ENCODE measurements around the gene MAN1A2. TPM values are rescaled to one million over a fixed set of nuclear protein-coding genes. Genes with fewer than 3 reads are reported as not detected.

Gene MAN1A2
- polyA plus RNA-seq, 3 donors, result 4.0 to 10.5 (median 7.2) TPM

- Histone ChIP-seq H3K9me3 (replicated peaks in 1 of 2; ENCODE audit: control insufficient read depth in 1 of 2, insufficient read depth in 1 of 2, low read length in 2 of 2) (no peaks in the 10 kb centered on the region), H3K4me3 (replicated peaks in 1 of 3; ENCODE audit: low read depth in 2 of 3, low read length in 3 of 3) (no peak overlapping the region), H3K27ac (ENCODE audit: low read depth in 1 of 2, low read length in 2 of 2) (no peak overlapping the region), H3K79me2 (ENCODE audit: insufficient read depth, low read length) (no peaks in the 10 kb centered on the region), H3K4me1 (ENCODE audit: control insufficient read depth in 1 of 2, insufficient read depth in 2 of 2, low read length in 2 of 2) (no peaks in the 10 kb centered on the region), H3K4me2 (replicated peaks; ENCODE audit: extremely low read depth, low read length, poor library complexity, severe bottlenecking) (no peak overlapping the region), H3K27me3 (ENCODE audit: control insufficient read depth in 2 of 2, insufficient read depth in 2 of 2, low read length in 2 of 2) (no peaks in the 10 kb centered on the region), H2AFZ (ENCODE audit: insufficient read depth, low read depth, low read length, poor library complexity, severe bottlenecking) (no peak overlapping the region), H3K36me3 (replicated peaks in 1 of 2; ENCODE audit: control insufficient read depth in 1 of 2, insufficient read depth in 2 of 2, low read length in 2 of 2) (peaks cover 10 to 32% of the 10 kb centered on the region in 2 donors), H3K9ac (ENCODE audit: insufficient read depth, low read length, poor library complexity, severe bottlenecking) (no peak overlapping the region), H4K20me1 (ENCODE audit: insufficient read depth, low read length) (no peaks in the 10 kb centered on the region)
- Mint-ChIP-seq H3K9me3 (no peaks in the 10 kb centered on the region), H3K4me1 (no peaks in the 10 kb centered on the region), H3K27ac (no peak overlapping the region), H3K27me3 (ENCODE audit: low read depth in 3 of 3) (no peaks in the 10 kb centered on the region), H3K36me3 (peaks cover 51 to 60% of the 10 kb centered on the region in 2 donors), H3K4me3 (no peak overlapping the region)
- intact Hi-C loops (cut with micrococcal nuclease), result no loop called here
- TF ChIP-seq CTCF (IDR thresholded peaks at IDR 0.05), result no peak
- no peak for DNase-seq
These were observed 45.2 kb downstream of the MAN1A2 start for GRCh38 chr1:117412472-117412871.

GRCh38 chr1:117413412-117413811 is 46.2 kb downstream of the MAN1A2 start:
- Histone ChIP-seq H3K27me3 (ENCODE audit: control insufficient read depth in 2 of 2, insufficient read depth in 2 of 2, low read length in 2 of 2) (no peaks in the 10 kb centered on the region), H3K79me2 (ENCODE audit: insufficient read depth, low read length) (no peaks in the 10 kb centered on the region), H3K4me3 (replicated peaks in 1 of 3; ENCODE audit: low read depth in 2 of 3, low read length in 3 of 3) (no peak overlapping the region), H4K20me1 (ENCODE audit: insufficient read depth, low read length) (no peaks in the 10 kb centered on the region), H3K27ac (ENCODE audit: low read depth in 1 of 2, low read length in 2 of 2) (no peak overlapping the region), H3K4me1 (ENCODE audit: control insufficient read depth in 1 of 2, insufficient read depth in 2 of 2, low read length in 2 of 2) (no peaks in the 10 kb centered on the region), H3K9ac (ENCODE audit: insufficient read depth, low read length, poor library complexity, severe bottlenecking) (no peak overlapping the region), H3K36me3 (replicated peaks in 1 of 2; ENCODE audit: control insufficient read depth in 1 of 2, insufficient read depth in 2 of 2, low read length in 2 of 2) (peaks cover 11 to 31% of the 10 kb centered on the region in 2 donors), H3K4me2 (replicated peaks; ENCODE audit: extremely low read depth, low read length, poor library complexity, severe bottlenecking) (no peak overlapping the region), H2AFZ (ENCODE audit: insufficient read depth, low read depth, low read length, poor library complexity, severe bottlenecking) (no peak overlapping the region), H3K9me3 (replicated peaks in 1 of 2; ENCODE audit: control insufficient read depth in 1 of 2, insufficient read depth in 1 of 2, low read length in 2 of 2) (no peaks in the 10 kb centered on the region)
- Mint-ChIP-seq H3K27me3 (ENCODE audit: low read depth in 3 of 3) (no peaks in the 10 kb centered on the region), H3K36me3 (peaks cover 46 to 58% of the 10 kb centered on the region in 2 donors), H3K4me3 (no peak overlapping the region), H3K4me1 (no peaks in the 10 kb centered on the region), H3K9me3 (peaks cover 0 to 3% (median 0%) of the 10 kb centered on the region in 7 donors), H3K27ac (no peak overlapping the region)
- intact Hi-C loops (cut with micrococcal nuclease), result no loop called here
- 100% methylated on average over 1 of the region's 3 CpGs for WGBS (ENCODE audit: insufficient coverage)
- TF ChIP-seq CTCF (IDR thresholded peaks at IDR 0.05), result no peak
- no peak for DNase-seq
